Measurements from ENCODE around the gene FAM151B.
A peak's percentile ranks its signal among the peaks of the same experiment; 100 is the strongest.

Gene FAM151B

GRCh38 chr5:80487829-80488721 lies at the start of gene FAM151B:
FAM151B (plus strand) TSS chr5:80488100; CDS start chr5:80488124, 24 bp downstream.
- TF ChIP-seq CTCF (conservative IDR thresholded peaks at IDR 0.05; ENCODE audit: control insufficient read depth, insufficient read depth, low read depth, low read length): peak; percentile 26

GRCh38 chr5:80438739-80439138 lies 49.2 kb upstream of the FAM151B start:
- no peak overlapping the region for H3K4me3 ChIP-seq (ENCODE audit: control insufficient read depth, low read depth, low read length)
- TF ChIP-seq CTCF (conservative IDR thresholded peaks at IDR 0.05; ENCODE audit: control insufficient read depth, insufficient read depth, low read depth, low read length): no peak
- DNase-seq (ENCODE audit: low read depth): no peak

More at GRCh38 chr5:80487829-80488721, at the start of gene FAM151B:
- peak within 1 kb of the TSS; percentile 78 for H3K4me3 ChIP-seq (ENCODE audit: control insufficient read depth, low read depth, low read length)
- peak; percentile 76 for DNase-seq (ENCODE audit: low read depth)

- DNase-seq (ENCODE audit: low read depth): no peak
- H3K4me3 ChIP-seq (ENCODE audit: control insufficient read depth, low read depth, low read length): no peak overlapping the region
- no peak for TF ChIP-seq CTCF (conservative IDR thresholded peaks at IDR 0.05; ENCODE audit: control insufficient read depth, insufficient read depth, low read depth, low read length)
Observed at GRCh38 chr5:80439213-80439612, 48.7 kb upstream of the FAM151B start.

GRCh38 chr5:80442742-80443141 lies 45.2 kb upstream of the FAM151B start:
- H3K4me3 ChIP-seq (ENCODE audit: control insufficient read depth, low read depth, low read length): no peak overlapping the region
- no peak for DNase-seq (ENCODE audit: low read depth)
- TF ChIP-seq CTCF (conservative IDR thresholded peaks at IDR 0.05; ENCODE audit: control insufficient read depth, insufficient read depth, low read depth, low read length): no peak

- DNase-seq (ENCODE audit: low read depth): no peak
- TF ChIP-seq CTCF (conservative IDR thresholded peaks at IDR 0.05; ENCODE audit: control insufficient read depth, insufficient read depth, low read depth, low read length): no peak
- H3K4me3 ChIP-seq (ENCODE audit: control insufficient read depth, low read depth, low read length): no peak overlapping the region
Observed at GRCh38 chr5:80453366-80453765, 34.5 kb upstream of the FAM151B start.

- DNase-seq (ENCODE audit: low read depth): no peak
- H3K4me3 ChIP-seq (ENCODE audit: control insufficient read depth, low read depth, low read length): no peak overlapping the region
- TF ChIP-seq CTCF (conservative IDR thresholded peaks at IDR 0.05; ENCODE audit: control insufficient read depth, insufficient read depth, low read depth, low read length): no peak
Observed at GRCh38 chr5:80463269-80463668, 24.6 kb upstream of the FAM151B start.
